NCI-H1092 (cell line): Measurements from ENCODE around the gene DDN.

Experiments used
- DNase-seq: peaks from one replicate; lab custom pipeline; 2025; lab: John Stamatoyannopoulos, UW

Gene DDN

DNA sequence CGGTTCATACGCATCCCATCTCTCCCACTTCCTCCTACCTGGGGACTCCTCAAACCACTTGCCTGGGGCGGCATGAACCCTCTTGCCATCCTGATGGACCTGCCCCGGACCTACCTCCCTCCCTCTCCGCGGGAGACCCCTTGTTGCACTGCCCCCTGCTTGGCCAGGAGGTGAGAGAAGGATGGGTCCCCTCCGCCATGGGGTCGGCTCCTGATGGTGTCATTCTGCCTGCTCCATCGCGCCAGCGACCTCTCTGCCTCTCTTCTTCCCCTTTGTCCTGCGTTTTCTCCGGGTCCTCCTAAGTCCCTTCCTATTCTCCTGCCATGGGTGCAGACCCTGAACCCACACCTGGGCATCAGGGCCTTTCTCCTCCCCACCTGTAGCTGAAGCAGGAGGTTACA lies 17.4 kb downstream of the DDN start:
- DNase-seq: no peak

DNA sequence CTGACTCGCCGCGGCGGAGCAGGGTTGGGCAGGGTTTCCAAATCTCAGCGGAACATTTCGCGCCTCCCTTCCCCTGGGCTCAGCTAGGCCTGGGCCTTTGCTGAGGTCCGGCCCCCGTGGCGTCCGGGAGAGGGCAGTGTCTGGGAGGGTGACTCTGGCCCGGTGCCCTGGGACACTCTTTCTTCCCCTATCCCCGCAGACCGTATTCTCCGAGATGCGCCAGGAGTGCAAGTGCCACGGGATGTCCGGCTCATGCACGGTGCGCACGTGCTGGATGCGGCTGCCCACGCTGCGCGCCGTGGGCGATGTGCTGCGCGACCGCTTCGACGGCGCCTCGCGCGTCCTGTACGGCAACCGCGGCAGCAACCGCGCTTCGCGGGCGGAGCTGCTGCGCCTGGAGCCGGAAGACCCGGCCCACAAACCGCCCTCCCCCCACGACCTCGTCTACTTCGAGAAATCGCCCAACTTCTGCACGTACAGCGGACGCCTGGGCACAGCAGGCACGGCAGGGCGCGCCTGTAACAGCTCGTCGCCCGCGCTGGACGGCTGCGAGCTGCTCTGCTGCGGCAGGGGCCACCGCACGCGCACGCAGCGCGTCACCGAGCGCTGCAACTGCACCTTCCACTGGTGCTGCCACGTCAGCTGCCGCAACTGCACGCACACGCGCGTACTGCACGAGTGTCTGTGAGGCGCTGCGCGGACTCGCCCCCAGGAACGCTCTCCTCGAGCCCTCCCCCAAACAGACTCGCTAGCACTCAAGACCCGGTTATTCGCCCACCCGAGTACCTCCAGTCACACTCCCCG lies 18.0 kb downstream of the DDN start:
- no peak for DNase-seq

DNA sequence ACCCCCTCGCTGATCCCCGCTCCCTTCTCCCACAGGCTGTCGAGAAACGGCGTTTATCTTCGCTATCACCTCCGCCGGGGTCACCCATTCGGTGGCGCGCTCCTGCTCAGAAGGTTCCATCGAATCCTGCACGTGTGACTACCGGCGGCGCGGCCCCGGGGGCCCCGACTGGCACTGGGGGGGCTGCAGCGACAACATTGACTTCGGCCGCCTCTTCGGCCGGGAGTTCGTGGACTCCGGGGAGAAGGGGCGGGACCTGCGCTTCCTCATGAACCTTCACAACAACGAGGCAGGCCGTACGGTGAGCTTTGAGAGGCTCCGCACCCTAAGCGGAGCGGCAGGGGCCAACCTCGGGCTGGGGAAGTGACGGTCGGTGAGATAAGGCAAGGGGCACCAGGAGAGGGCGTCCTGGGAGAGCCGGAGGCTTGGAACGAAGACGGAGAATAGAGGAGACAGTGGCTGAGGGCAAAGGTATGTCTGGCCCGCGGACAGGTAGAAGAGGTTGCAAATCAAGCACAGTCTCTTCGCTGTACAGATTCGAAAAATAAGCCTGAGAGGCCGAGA lies 18.7 kb downstream of the DDN start:
- DNase-seq: no peak

DNA sequence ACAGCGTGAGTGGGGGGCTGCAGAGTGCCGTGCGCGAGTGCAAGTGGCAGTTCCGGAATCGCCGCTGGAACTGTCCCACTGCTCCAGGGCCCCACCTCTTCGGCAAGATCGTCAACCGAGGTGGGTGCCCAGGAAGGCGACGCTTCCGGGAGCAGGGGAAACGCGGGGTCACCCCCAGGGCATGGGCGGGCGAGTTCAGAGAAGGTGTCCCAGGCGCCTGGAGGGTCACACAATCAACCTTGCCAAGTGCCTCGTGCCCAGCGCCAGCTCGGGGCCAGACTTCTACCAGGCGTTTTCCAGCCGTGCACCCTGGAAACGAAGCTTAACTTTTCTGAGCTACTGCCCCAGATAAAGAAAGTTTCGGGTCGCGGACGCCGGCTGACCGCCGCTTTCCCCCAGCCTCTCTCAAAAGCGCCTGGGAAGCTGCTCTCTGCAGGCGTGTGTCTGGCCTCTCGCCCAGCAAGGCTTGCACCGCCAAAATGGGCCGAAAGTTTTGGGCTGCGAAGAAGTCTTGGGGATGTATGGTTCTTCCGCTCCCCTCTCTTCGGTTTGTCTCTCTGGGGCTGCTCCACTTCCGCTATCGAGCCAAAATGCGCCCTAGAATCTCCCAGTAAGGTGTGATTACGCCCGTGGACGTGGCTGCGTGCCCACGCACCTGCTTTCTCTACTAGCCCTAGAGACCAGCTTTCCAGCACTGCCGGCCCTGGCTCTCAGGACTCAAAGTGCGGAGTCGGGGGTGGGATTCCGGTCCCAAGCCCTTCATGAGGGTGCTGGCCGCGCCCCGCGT lies 19.4 kb downstream of the DDN start:
- no peak for DNase-seq

DNA sequence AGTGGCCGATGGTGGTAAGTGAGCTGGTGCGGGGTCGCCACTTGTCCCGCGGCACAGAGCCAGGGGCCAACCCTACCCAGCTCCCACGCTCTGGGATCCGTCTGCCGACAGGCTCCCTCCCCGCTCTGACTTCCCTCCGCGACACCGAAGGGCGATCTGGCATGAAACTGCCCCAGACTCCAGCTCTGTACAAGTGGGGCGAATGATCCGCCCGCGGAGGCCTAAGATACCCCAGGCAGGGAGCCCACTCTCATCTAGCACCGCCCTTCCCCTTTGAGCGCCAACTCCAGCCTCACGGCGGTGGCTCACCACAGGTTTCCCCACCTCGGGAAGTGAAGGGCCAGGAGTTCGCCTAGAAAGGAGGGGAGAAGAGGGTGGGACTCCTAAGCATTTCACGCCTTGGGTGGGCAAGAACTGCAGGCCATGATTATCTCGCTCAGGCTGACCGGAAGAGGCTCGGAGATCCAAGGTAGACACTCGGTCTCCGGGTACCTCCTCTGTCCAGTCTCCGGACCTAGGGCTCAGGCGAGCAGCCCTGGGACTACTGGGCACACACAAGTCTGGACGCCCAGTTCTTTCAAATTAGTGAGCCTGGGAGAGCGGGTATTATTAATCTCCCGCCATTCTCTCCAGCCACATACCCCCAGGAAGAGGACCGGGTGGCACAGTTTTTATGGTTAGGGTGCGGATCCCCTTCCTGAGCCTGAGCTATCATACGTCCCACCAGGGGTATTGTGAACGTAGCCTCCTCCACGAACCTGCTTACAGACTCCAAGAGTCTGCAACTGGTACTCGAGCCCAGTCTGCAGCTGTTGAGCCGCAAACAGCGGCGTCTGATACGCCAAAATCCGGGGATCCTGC lies 20.2 kb downstream of the DDN start:
- DNase-seq: no peak

DNA sequence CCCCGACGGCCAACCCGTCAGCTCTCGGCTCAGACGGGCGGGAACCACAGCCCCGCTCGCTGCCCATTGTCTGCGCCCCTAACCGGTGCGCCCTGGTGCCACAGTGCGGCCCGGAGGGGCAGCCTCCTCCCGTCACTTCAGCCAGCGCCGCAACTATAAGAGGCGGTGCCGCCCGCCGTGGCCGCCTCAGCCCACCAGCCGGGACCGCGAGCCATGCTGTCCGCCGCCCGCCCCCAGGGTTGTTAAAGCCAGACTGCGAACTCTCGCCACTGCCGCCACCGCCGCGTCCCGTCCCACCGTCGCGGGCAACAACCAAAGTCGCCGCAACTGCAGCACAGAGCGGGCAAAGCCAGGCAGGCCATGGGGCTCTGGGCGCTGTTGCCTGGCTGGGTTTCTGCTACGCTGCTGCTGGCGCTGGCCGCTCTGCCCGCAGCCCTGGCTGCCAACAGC lies 20.9 kb downstream of the DDN start, which contains the start of gene WNT1:
Gene WNT1, plus strand, starts transcription at position 32 of the 450 bp plus-strand sequence. Its CDS starts 329 bp downstream, at position 361.
- DNase-seq: no peak

DNA sequence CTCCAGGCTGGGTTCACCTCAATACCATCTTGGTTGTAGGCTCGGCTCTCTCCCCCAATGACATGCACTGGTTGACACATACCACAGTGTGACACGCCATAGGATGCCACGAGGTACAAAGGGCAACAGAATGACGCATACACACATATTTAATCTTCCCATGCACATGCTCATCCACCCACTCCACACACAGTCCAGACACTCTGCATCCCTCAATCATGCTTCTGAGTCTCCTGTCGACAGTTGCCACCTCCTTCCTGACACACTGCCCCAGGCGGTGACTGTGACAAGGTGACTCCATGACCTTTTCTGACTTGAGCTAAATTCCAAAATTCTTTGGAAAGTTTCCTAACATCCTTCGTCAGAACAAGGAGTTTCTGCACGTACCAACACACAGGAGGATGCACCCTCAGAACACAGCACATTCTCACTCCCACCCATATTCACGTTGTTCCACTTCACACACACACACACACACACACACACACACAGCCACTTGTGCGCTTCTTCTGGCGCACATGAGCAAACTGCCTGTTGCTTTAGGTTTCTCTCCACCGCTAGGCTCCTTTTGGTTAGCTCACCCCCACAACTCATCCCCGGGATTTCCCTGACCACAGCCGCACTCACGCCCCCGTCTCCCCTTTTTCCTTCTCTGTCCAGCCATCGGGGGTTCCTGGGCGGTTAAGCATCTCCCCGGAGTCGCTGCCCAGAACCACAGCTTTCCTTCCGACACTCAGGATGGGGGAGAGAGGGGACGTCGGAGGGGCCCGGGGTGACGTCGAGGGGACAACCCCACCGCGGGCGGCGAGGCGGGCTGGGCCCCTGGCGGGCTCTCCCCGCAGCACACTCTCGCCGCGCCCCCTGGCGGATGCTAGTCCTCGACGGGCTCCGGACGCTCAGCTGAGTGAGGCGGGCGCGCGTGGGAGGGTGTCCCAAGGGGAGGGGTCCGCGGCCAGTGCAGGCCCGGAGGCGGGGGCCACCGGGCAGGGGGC lies 21.6 kb downstream of the DDN start:
- no peak for DNase-seq

DNA sequence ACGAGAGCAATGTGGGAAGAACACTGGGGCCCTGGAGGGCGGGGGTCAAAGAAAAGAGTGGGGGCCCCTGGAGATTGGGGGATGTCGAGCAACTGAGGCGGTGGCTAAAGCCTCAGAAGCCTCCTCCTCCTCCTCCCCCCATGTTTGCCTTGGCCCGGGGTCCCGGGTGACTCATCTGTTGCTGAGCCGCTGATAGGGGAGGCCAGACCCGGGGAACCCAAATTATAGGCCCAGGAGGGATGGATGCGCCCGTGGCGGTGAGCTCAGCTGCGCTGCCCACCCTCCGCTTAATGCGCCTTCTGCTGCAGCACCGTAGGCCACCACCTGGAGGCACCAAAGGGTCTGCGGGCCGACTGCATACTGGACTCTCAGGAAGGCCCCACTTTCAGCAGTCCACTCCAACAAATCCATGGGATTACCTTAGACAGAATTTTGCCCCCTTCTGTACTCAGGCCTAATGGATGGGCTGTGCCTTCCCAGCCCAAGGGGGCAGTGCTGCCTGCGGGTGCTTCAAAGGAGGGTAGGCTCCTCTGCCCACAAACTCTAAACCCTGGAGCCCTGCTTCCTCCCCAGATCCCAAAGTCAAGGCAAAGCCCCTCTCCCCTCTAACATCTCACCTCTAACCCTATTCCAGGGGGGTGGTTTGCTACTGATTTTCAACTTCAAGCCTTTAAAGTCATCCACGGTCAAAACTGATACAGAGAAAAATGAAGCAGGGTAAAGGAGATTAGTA lies 25.1 kb downstream of the DDN start:
- no peak for DNase-seq

DNA sequence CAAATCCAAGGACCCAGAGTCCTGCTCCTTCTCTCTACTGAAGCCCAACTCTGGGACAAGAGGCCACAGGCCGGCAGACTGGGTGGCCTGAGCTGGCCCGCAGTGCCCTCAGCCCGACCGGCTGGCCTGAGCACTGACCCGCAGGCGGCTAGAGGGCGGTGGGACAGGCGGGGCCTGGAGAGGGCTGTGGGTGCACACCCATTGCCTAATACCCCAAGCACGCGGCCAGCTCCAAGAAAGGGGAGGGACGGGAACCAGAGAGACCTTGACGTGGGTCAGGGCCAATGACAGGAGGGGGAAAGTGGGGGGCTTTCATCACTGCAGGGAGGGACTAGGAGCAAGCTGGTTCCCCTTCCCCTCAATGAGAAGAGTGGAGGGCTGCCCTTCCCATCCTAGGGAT lies 25.6 kb downstream of the DDN start:
- DNase-seq: no peak

DNA sequence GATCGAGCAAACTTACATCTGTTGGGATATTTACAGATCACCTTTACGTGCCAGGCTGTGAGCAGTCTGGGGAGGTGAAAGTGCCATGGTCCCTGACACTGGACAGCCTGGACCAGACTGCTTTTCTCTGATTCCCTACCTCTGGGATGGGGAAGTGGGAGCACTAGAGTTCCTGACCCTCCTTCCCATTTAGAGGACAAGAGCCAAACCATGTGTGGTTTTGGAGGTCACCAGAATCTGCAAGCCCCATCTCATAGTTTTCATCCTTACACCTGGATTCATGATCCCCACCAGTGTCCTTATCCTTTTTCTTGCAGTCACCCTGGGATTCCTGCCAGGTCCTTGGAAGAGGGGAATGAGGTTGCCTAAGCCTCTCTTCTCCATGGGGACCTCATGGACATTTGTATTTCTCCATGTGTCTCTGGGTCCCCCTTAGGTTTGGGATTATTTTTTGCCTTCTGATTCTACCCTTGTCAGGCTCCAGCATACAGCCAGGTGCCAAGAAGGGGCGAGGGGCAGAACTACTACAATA lies 26.2 kb downstream of the DDN start:
- no peak for DNase-seq

DNA sequence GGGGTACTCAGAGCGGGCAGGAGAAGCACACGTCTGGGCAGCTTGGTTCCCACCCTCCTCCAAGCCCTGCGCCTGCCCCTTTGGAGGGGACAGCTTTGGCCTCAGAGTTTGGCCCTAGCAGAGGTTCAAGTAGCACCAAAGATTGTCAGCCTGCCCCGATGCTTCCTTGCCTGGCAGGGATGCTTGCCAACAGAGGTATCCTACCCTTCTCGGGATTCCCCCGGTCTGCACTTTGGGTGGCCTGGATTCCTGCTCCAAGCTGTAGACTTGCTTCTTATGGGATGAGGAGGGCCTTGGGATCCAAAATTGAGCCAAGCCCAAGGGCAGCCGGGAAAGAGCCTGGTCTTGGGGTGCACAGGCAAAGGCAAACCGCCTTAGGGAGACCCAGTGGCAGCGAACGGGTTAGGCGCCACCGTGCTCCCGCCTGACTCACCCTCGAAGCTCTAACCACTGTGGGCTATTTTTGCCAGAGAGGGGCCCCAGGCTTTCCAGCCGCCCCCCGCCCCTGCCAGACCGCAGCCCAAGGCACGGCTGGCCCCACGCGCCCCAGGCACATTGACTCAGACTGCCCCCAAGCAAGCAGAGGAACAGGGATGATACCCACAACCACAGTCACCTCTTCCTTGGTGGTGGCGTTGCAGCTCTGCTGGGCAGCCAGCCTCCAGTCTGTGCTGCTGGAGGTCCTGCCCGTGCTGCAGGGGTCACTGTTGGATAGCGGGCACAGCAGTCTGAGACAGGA lies 26.8 kb downstream of the DDN start:
- DNase-seq: no peak

DNA sequence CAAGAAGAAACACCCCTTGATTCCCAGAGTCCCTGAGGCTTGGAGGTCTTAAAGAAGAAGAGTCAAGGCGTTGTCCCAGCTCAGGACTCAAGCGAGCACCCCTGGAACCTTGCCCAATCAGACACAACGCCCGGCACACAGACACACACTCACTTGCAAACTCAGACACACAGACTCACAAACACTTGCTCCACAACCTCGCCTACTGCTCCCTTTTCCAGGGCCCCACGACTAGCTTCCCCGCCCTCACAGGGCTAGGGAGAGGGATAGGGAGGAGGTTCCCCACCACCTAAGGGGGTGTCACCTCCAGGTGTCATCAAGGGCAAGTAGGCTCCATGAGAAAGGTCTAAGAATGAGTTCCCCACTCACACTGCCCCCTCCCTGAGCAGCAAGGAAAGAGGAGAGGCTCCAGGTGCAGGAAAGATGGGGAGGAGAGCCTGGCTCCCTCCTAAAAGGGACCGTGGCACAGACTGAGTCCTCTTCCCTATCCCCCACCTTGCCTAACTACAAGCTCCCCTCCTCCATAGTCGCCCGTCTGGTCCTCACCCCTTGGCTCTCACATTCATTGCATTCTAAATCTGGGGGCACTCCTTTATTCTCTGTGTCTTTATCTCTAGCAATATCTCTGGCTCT lies 28.4 kb downstream of the DDN start:
- DNase-seq: no peak

DNA sequence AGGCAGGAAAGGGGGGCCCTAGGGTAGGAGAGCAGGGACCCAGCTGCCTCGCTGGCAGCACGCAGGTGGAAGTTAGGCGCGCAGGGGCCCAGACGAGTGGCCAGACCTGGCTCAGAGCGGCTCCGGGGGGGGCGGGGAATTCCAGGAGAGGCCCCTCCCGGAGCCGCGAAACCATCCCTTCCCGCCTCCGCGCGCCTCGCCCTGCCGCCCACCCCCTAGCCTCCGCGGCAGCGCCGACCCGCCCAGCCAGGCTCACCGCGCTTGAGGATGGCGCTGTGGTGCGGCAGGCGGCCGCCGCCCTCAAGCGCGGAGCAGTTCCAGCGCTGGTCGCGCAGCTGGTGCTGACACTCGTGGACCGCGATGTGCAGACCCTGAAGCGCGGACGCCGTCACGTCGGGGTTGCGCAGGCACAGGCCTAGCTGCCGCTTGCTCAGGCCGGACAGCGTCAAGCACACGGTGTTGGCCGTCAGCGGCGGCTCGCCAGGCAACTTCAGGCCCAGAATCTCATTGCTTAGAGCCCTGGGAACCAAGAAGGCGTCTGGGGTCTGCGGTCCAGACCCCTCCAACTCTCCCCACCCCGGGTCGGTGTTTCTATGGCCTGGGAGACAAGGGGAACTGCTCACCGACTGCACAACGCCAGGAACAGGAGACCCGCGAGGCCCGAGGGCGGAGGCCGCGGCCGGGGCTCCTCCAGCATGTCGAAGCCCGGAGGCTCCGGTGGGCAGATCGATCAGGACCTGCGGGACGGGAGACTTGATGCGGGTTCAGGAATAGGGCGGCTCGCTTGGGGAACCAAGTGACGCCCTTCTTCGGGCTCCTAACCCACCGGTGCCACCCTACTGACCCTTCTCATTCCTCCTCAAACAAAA lies 29.1 kb downstream of the DDN start:
- no peak for DNase-seq

DNA sequence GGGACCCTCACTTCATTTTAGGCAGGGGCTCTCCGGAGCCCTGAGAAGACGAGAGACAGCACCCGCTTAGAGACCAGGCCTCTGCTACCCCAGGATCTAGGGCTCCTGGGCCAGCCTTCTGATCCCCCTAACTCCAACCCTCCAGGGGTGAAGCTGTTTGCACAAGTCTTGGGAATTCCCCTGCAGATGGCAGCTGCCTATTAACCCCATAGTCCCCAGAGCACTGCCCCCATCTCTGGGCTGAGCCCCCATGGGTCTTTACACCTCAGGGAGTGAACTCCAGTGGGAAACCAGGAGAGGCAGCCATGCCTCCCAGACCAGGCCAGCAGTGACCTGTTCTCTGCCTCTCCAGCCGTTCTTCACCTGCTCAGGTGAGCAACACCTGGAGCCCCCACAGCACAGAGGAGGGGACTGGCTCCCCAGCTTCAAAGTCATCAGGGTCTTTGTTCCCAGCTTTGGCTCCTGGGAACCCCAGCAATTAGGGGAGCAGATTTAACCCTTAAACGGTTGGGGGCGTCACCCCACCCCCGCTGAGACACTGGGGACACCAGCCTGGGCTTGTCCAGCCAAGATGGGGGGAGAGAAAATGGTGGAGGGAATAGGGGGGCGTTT lies 29.9 kb downstream of the DDN start:
- no peak for DNase-seq

DNA sequence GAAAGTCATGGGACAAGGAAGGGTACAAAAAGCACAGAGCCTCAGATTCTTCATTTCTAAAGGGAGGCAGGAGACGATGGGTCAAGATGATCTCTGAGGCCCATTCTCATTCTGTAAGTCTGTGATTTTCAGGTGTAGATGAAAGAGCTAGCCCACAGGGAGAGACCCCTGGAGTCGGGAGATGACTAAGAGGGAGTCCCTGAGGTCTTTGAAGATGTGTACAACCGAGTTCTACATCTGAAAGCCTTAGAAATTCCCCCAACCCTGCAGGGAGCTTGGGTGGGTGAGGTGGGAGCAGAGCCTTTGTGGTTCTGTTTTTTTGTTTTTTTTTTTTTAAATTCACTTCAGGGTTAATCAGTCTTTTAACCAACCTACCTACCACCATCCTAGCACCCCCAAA lies 30.7 kb downstream of the DDN start:
- DNase-seq: no peak

DNA sequence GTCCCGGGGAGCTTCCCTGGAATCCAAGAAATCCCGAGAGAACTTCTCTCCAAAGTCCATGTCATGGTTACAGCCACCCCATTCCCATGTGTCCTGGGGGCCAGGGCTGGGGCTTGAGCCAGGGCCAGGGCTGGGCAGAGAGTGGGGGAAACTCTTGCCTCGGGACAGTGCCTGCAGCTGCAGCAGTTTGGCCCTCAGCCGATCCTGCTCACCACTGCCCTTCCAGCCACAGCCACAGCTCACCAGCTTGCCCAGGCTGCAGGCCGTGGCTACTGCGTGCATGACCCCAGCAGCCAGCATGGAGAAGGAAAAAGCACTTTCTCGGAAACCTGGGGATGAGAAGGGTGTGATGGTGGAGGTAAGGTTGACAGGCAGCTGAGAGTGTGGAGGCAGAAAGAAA lies 31.2 kb downstream of the DDN start:
- DNase-seq: no peak
